GM12865 (cell line): ENCODE measurements around the gene OAS1.

ENCODE experiments used
- DNase-seq: peaks from one replicate; pipeline ENCODE4 v3.0.0; 2010; ENCODE audit warnings: low read depth
- H3K4me3 ChIP-seq: 2 replicates; pipeline ENCODE4 v1.5.1; 2011; ENCODE audit warnings: mild to moderate bottlenecking, low read depth, low read length, control low read depth
- CTCF ChIP-seq: IDR thresholded peaks from 2 replicates; pipeline ENCODE4 v1.5.1; 2011; ENCODE audit warnings: low read length, control low read depth, low read depth, inconsistent platforms; ENCODE audit not compliant: insufficient read depth; ENCODE audit errors: missing control alignments

Gene OAS1

GRCh38 chr12:112869091-112869490 lies 37.7 kb upstream of the OAS1 start:
- TF ChIP-seq CTCF, result no peak
- no peak for DNase-seq
- H3K4me3 ChIP-seq, result no peak overlapping the region

GRCh38 chr12:112869778-112870177 lies 37.0 kb upstream of the OAS1 start:
- TF ChIP-seq CTCF, result no peak

GRCh38 chr12:112870267-112870980 lies 36.3 kb upstream of the OAS1 start:
- no peak for TF ChIP-seq CTCF
- H3K4me3 ChIP-seq, result no peak overlapping the region
- DNase-seq, result no peak

More at GRCh38 chr12:112869778-112870177, 37.0 kb upstream of the OAS1 start:
- DNase-seq, result no peak
- no peak overlapping the region for H3K4me3 ChIP-seq

- no peak for TF ChIP-seq CTCF
- no peak overlapping the region for H3K4me3 ChIP-seq
- DNase-seq, result no peak
Measured at GRCh38 chr12:112875608-112876007, 31.2 kb upstream of the OAS1 start.

- no peak for TF ChIP-seq CTCF
- H3K4me3 ChIP-seq, result no peak overlapping the region
- no peak for DNase-seq
Measured at GRCh38 chr12:112876506-112876905, 30.3 kb upstream of the OAS1 start.

GRCh38 chr12:112877006-112877405 lies 29.8 kb upstream of the OAS1 start:
- no peak for DNase-seq
- TF ChIP-seq CTCF, result no peak
- H3K4me3 ChIP-seq, result no peak overlapping the region

- no peak for DNase-seq
- no peak overlapping the region for H3K4me3 ChIP-seq
- no peak for TF ChIP-seq CTCF
Measured at GRCh38 chr12:112878488-112878887, 28.3 kb upstream of the OAS1 start.
